ENCODE measurements around the gene STRA6. TPM values are rescaled to one million over a fixed set of nuclear protein-coding genes. Genes with fewer than 3 reads are reported as not detected.

STRA6 gene
- total RNA-seq, 1 experiment from 2014 or later = 8.4 TPM

GRCh38 chr15:74215958-74216357 is 13.4 kb upstream of the STRA6 start:
- BruUV-seq (replicated peaks) = no TSS peak
- Mint-ChIP-seq H3K4me3 (ENCODE audit: low read depth, unreplicated experiment) (no peak overlapping the region), H3K4me1 (ENCODE audit: low read depth, unreplicated experiment) (peaks cover 44% of the 10 kb centered on the region), H3K36me3 (ENCODE audit: insufficient read depth, unreplicated experiment) (peaks cover 5% of the 10 kb centered on the region), H3K27ac (ENCODE audit: unreplicated experiment) (no peak overlapping the region), H3K27me3 (ENCODE audit: unreplicated experiment) (peaks cover 46% of the 10 kb centered on the region), H3K9me3 (ENCODE audit: low read depth, unreplicated experiment) (no peaks in the 10 kb centered on the region)
- TF ChIP-seq CTCF (IDR thresholded peaks at IDR 0.05; ENCODE audit: unreplicated experiment) = no peak
- CTCF ChIA-PET = interaction anchor here (0.6 to 1.2 kb wide), 5 partner anchors 9 to 78 kb away, joined by 3 to 5 read pairs (median 3); no protein-coding TSS in a partner anchor
- intact Hi-C loops (cut with micrococcal nuclease; ENCODE audit: unreplicated experiment) = no loop called here
- no peak for DNase-seq

GRCh38 chr15:74214324-74215021 is 11.9 kb upstream of the STRA6 start:
- H3K4me3 Mint-ChIP-seq (ENCODE audit: low read depth, unreplicated experiment) = no peak overlapping the region
- CTCF ChIA-PET = interaction anchor here (0.9 kb wide), 1 partner anchor 14 kb away, joined by 3 read pairs; no protein-coding TSS in a partner anchor
- no peak overlapping the region for H3K27ac Mint-ChIP-seq (ENCODE audit: unreplicated experiment)
- intact Hi-C loops (cut with micrococcal nuclease; ENCODE audit: unreplicated experiment) = no loop called here
- DNase-seq = no peak
- H3K4me1 Mint-ChIP-seq (ENCODE audit: low read depth, unreplicated experiment) = peaks cover 36% of the 10 kb centered on the region
- BruUV-seq (replicated peaks) = no TSS peak
- no peak for TF ChIP-seq CTCF (IDR thresholded peaks at IDR 0.05; ENCODE audit: unreplicated experiment)
- peaks cover 33% of the 10 kb centered on the region for H3K27me3 Mint-ChIP-seq (ENCODE audit: unreplicated experiment)
- no peaks in the 10 kb centered on the region for H3K9me3 Mint-ChIP-seq (ENCODE audit: low read depth, unreplicated experiment)
- H3K36me3 Mint-ChIP-seq (ENCODE audit: insufficient read depth, unreplicated experiment) = peaks cover 5% of the 10 kb centered on the region

GRCh38 chr15:74213858-74214284 is 11.3 kb upstream of the STRA6 start:
- Mint-ChIP-seq H3K9me3 (ENCODE audit: low read depth, unreplicated experiment) (no peaks in the 10 kb centered on the region), H3K27ac (ENCODE audit: unreplicated experiment) (no peak overlapping the region), H3K27me3 (ENCODE audit: unreplicated experiment) (peaks cover 29% of the 10 kb centered on the region), H3K36me3 (ENCODE audit: insufficient read depth, unreplicated experiment) (peaks cover 5% of the 10 kb centered on the region), H3K4me3 (ENCODE audit: low read depth, unreplicated experiment) (no peak overlapping the region), H3K4me1 (ENCODE audit: low read depth, unreplicated experiment) (peaks cover 41% of the 10 kb centered on the region)
- DNase-seq = no peak
- intact Hi-C loops (cut with micrococcal nuclease; ENCODE audit: unreplicated experiment) = no loop called here
- BruUV-seq (replicated peaks) = no TSS peak
- CTCF ChIA-PET = interaction anchor here (0.7 kb wide), 1 partner anchor 51 kb away, joined by 4 read pairs; no protein-coding TSS in a partner anchor
- TF ChIP-seq CTCF (IDR thresholded peaks at IDR 0.05; ENCODE audit: unreplicated experiment) = no peak

- Mint-ChIP-seq H3K27me3 (ENCODE audit: unreplicated experiment) (peaks cover 38% of the 10 kb centered on the region), H3K9me3 (ENCODE audit: low read depth, unreplicated experiment) (no peaks in the 10 kb centered on the region), H3K4me1 (ENCODE audit: low read depth, unreplicated experiment) (peaks cover 42% of the 10 kb centered on the region), H3K27ac (ENCODE audit: unreplicated experiment) (no peak overlapping the region), H3K4me3 (ENCODE audit: low read depth, unreplicated experiment) (no peak overlapping the region), H3K36me3 (ENCODE audit: insufficient read depth, unreplicated experiment) (peaks cover 5% of the 10 kb centered on the region)
- DNase-seq = no peak
- TF ChIP-seq CTCF (IDR thresholded peaks at IDR 0.05; ENCODE audit: unreplicated experiment) = no peak
- CTCF ChIA-PET = no interaction called here
- intact Hi-C loops (cut with micrococcal nuclease; ENCODE audit: unreplicated experiment) = no loop called here
- no TSS peak for BruUV-seq (replicated peaks)
Observed at GRCh38 chr15:74212494-74212893, 9.9 kb upstream of the STRA6 start.
